WTC11 (cell line): ENCODE measurements around the gene SPINDOC. TPM values are rescaled to one million over a fixed set of nuclear protein-coding genes. Genes with fewer than 3 reads are reported as not detected.

Source experiments
- ATAC-seq: fragments of 200-7000 bp; cut with Tn5 transposase; 2 replicates; pipeline ENCODE4 v1.10.0; 2021; ENCODE audit warnings: mild to moderate bottlenecking, moderate library complexity
- CTCF ChIA-PET: fragments of 300-600 bp; sonication (Branson Sonifier 250); formaldehyde crosslinking; loops from one replicate; lab custom pipeline; 2021; ENCODE audit warnings: antibody characterized with exemption; lab: Charles Lee
- POLR2A ChIA-PET: fragments of 350-600 bp; sonication (Branson Sonifier 250); formaldehyde crosslinking; loops from one replicate; lab custom pipeline; 2021; ENCODE audit warnings: antibody characterized with exemption; lab: Charles Lee
- DNase-seq: peaks from one replicate; pipeline ENCODE4 v3.0.0; 2021; ENCODE audit warnings: low spot score
- H3K27ac Mint-ChIP-seq: 2 replicates; pipeline ENCODE4 v1.8.0; 2021; ENCODE audit warnings: mixed read lengths
- H3K27me3 Mint-ChIP-seq: 2 replicates; pipeline ENCODE4 v1.8.0; 2021; ENCODE audit warnings: low read depth, mild to moderate bottlenecking, moderate library complexity, mixed read lengths
- H3K36me3 Mint-ChIP-seq: 2 replicates; pipeline ENCODE4 v1.8.0; 2021; ENCODE audit warnings: mixed read lengths
- H3K4me1 Mint-ChIP-seq: 2 replicates; pipeline ENCODE4 v1.8.0; 2022; ENCODE audit warnings: mixed read lengths
- H3K4me3 Mint-ChIP-seq: 2 replicates; pipeline ENCODE4 v1.8.0; 2021; ENCODE audit warnings: mild to moderate bottlenecking, moderate library complexity, mixed read lengths
- H3K9me3 Mint-ChIP-seq: 2 replicates; pipeline ENCODE4 v1.8.0; 2021; ENCODE audit warnings: mixed read lengths
- AR ChIP-seq: fragments of 250-450 bp; sonication (Bioruptor Pico); IDR thresholded peaks from 2 replicates; pipeline ENCODE4 v1.9.0; 2021; ENCODE audit warnings: mild to moderate bottlenecking
- ATF3 ChIP-seq: sonication (generic); formaldehyde crosslinking; conservative IDR thresholded peaks from 2 replicates; pipeline ENCODE4 v1.8.1; 2022; ENCODE audit warnings: mild to moderate bottlenecking, missing genetic modification reagents
- FOXK1 ChIP-seq: sonication (generic); formaldehyde crosslinking; IDR thresholded peaks from 2 replicates; pipeline ENCODE4 v1.8.0; 2022; ENCODE audit warnings: mild to moderate bottlenecking, moderate library complexity, missing genetic modification reagents
- GRHL2 ChIP-seq: fragments of 250-450 bp; sonication (Bioruptor Pico); IDR thresholded peaks from 2 replicates; pipeline ENCODE4 v1.8.0; 2022; ENCODE audit warnings: mild to moderate bottlenecking, moderate library complexity; ENCODE audit not compliant: insufficient replicate concordance, severe bottlenecking
- HMGA2 ChIP-seq: fragments of 250-450 bp; sonication (Bioruptor Pico); IDR thresholded peaks from 2 replicates; pipeline ENCODE4 v1.4.0; 2021; ENCODE audit warnings: mild to moderate bottlenecking, moderate library complexity
- JUN ChIP-seq: sonication (generic); formaldehyde crosslinking; IDR thresholded peaks from 2 replicates; pipeline ENCODE4 v1.8.0; 2023; ENCODE audit warnings: mild to moderate bottlenecking, missing genetic modification reagents
- MLX ChIP-seq: sonication (generic); formaldehyde crosslinking; IDR thresholded peaks from 2 replicates; pipeline ENCODE4 v1.8.1; 2023; ENCODE audit warnings: mild to moderate bottlenecking, missing genetic modification reagents, moderate library complexity
- NFYB ChIP-seq: sonication (generic); formaldehyde crosslinking; conservative IDR thresholded peaks from 2 replicates; pipeline ENCODE4 v1.8.0; 2022; ENCODE audit warnings: low read depth, missing genetic modification reagents
- NR3C1 ChIP-seq: sonication (generic); formaldehyde crosslinking; conservative IDR thresholded peaks from 2 replicates; pipeline ENCODE4 v1.8.1; 2023; ENCODE audit warnings: low read depth, mild to moderate bottlenecking, missing genetic modification reagents
- OVOL2 ChIP-seq: fragments of 250-450 bp; sonication (Bioruptor Pico); IDR thresholded peaks from 2 replicates; pipeline ENCODE4 v1.9.0; 2021; ENCODE audit warnings: mild to moderate bottlenecking, borderline replicate concordance
- PREB ChIP-seq: sonication (generic); formaldehyde crosslinking; IDR thresholded peaks from 2 replicates; pipeline ENCODE4 v1.8.1; 2022; ENCODE audit warnings: mild to moderate bottlenecking, missing genetic modification reagents, moderate library complexity, borderline replicate concordance
- PRRX2 ChIP-seq: fragments of 250-450 bp; sonication (Bioruptor Pico); IDR thresholded peaks from 2 replicates; pipeline ENCODE4 v1.8.0; 2021; ENCODE audit warnings: mild to moderate bottlenecking
- RELA ChIP-seq: sonication (generic); formaldehyde crosslinking; IDR thresholded peaks from 2 replicates; pipeline ENCODE4 v1.8.1; 2022; ENCODE audit warnings: missing genetic modification reagents, mild to moderate bottlenecking, borderline replicate concordance
- SMAD3 ChIP-seq: sonication (generic); formaldehyde crosslinking; IDR thresholded peaks from 2 replicates; pipeline ENCODE4 v1.8.0; 2022; ENCODE audit warnings: missing genetic modification reagents, mild to moderate bottlenecking, borderline replicate concordance
- SOX15 ChIP-seq: fragments of 250-450 bp; sonication (Bioruptor Pico); IDR thresholded peaks from 2 replicates; pipeline ENCODE4 v1.9.0; 2021; ENCODE audit warnings: mild to moderate bottlenecking
- TEAD1 ChIP-seq: sonication (generic); formaldehyde crosslinking; IDR thresholded peaks from 2 replicates; pipeline ENCODE4 v1.8.0; 2022; ENCODE audit warnings: mild to moderate bottlenecking, missing genetic modification reagents
- ZNF317 ChIP-seq: sonication (generic); formaldehyde crosslinking; IDR thresholded peaks from 2 replicates; pipeline ENCODE4 v1.8.1; 2023; ENCODE audit warnings: low read depth, mild to moderate bottlenecking, moderate library complexity, missing genetic modification reagents, borderline replicate concordance
- ZNF512 ChIP-seq: sonication (generic); formaldehyde crosslinking; IDR thresholded peaks from 2 replicates; pipeline ENCODE4 v1.8.1; 2022; ENCODE audit warnings: missing genetic modification reagents, borderline replicate concordance
- ZNF532 ChIP-seq: fragments of 250-450 bp; sonication (Bioruptor Pico); IDR thresholded peaks from 2 replicates; pipeline ENCODE4 v1.9.0; 2021; ENCODE audit warnings: mild to moderate bottlenecking, borderline replicate concordance
- ZSCAN18 ChIP-seq: fragments of 250-450 bp; sonication (Bioruptor Pico); IDR thresholded peaks from 2 replicates; pipeline ENCODE4 v2.1.2; 2022; ENCODE audit warnings: mild to moderate bottlenecking, moderate library complexity
- total RNA-seq: library from RNA; stranded (reverse); gene quantifications from 3 replicates; pipeline ENCODE4 v1.2.3, GENCODE V29; 2021

Gene SPINDOC
- total RNA-seq, 1 experiment from 2014 or later: 93.8 TPM

- POLR2A ChIA-PET: interaction anchor here (1.9 kb wide), 1 partner anchor 50 kb away, joined by 6 read pairs; the partner anchor contains the start of gene ZFTA
- Mint-ChIP-seq H3K4me3 (no peak overlapping the region), H3K27ac (no peak overlapping the region), H3K4me1 (peaks cover 18% of the 10 kb centered on the region), H3K27me3 (no peaks in the 10 kb centered on the region), H3K9me3 (no peaks in the 10 kb centered on the region)
- DNase-seq: no peak
- TF ChIP-seq ZNF532 (no peak), ZSCAN18 (CRISPR knock-in tag) (no peak), ZNF317 (CRISPR knock-in tag) (no peak), TEAD1 (no peak), NR3C1 (CRISPR knock-in tag) (no peak), ZNF512 (no peak), PREB (CRISPR knock-in tag) (no peak), ATF3 (CRISPR knock-in tag) (no peak), GRHL2 (CRISPR knock-in tag) (no peak), OVOL2 (CRISPR knock-in tag) (no peak), MLX (CRISPR knock-in tag) (no peak), SOX15 (CRISPR knock-in tag) (no peak), NFYB (CRISPR knock-in tag) (no peak), SMAD3 (CRISPR knock-in tag) (no peak), HMGA2 (no peak)
- TF ChIP-seq, all 79 proteins: peak for 0
- ATAC-seq: no peak
- CTCF ChIA-PET: no interaction called here
- H3K36me3 Mint-ChIP-seq: peaks cover 76% of the 10 kb centered on the region
Measured at GRCh38 chr11:63818609-63819008, 5.4 kb downstream of the SPINDOC start.

GRCh38 chr11:63821411-63821810, 8.2 kb downstream of the SPINDOC start:
- Mint-ChIP-seq H3K27me3 (no peaks in the 10 kb centered on the region), H3K36me3 (peaks cover 85% of the 10 kb centered on the region), H3K4me3 (no peak overlapping the region), H3K27ac (no peak overlapping the region), H3K9me3 (no peaks in the 10 kb centered on the region), H3K4me1 (no peaks in the 10 kb centered on the region)
- DNase-seq: no peak
- ChIA-PET POLR2A (no interaction called here), CTCF (interaction anchor here (0.6 kb wide), 1 partner anchor 174 kb away, joined by 3 read pairs; no protein-coding TSS in a partner anchor)
- ATAC-seq: no peak
- TF ChIP-seq PRRX2 (no peak), SOX15 (CRISPR knock-in tag) (no peak), OVOL2 (CRISPR knock-in tag) (no peak), JUN (CRISPR knock-in tag) (no peak), NR3C1 (CRISPR knock-in tag) (no peak), RELA (CRISPR knock-in tag) (no peak), AR (no peak), FOXK1 (no peak)
